GM18520 (cell line): ENCODE measurements around the gene CDKN2A.
"Not testable (repeated sequence)": the region's sequence is repeated elsewhere in the genome, so short reads cannot be mapped to it uniquely, and the experiment has no call there.

ENCODE experiments used
- ATAC-seq: cut with Tn5 transposase; IDR thresholded peaks from one replicate; pipeline ENCODE4 v1.9.1; 2021; ENCODE audit not compliant: unreplicated experiment

Gene CDKN2A

DNA sequence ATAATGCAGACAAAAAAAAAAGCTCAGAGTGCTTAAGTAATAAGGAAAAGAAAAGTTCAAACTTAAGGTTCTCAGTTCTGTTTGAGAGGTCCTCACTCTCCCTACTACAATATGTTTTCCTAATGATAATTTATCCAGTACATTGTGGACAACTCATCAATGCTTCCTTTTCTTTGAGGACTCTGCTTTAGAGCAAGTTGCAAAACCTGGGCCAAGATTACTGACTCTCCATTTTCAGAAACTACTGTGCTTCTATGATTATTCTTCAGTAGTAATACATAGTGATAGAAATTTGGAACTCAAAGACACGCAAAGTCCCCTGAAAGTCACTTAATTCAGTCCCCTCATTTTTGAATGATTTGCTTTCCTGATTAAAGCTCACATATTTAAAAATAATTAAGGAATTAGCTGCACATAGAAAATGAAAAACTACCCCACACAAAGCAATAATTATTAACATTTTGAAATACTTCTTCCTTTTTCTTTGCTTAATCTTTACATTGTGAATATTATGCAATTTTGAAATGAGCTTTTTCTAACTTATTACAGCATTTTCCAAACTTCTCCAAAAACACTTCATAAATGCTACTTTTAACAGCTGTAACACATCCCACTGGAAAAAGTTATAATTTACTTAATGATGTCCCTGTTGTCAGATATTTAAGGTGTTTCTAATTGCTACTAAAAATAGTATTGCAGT, 11.2 kb downstream of the CDKN2A start:
- no peak for ATAC-seq

DNA sequence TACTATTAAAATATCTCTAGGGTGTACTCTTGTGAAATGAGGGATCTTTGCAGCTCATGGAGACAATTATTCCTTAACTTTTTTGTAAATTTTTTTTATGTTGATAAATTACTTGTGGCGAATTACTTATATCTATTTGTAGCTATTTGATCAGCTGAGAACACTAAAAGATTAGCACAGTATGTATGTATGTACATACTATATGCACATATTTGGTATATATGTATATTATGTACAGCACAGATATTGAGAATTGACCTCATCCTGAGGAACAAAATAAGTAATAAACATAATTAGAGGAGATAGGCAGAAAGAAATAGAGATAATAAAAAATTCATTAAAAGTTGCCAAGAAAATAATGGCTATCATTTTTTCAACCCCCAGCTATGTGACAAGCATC, 11.8 kb downstream of the CDKN2A start:
- no peak for ATAC-seq

DNA sequence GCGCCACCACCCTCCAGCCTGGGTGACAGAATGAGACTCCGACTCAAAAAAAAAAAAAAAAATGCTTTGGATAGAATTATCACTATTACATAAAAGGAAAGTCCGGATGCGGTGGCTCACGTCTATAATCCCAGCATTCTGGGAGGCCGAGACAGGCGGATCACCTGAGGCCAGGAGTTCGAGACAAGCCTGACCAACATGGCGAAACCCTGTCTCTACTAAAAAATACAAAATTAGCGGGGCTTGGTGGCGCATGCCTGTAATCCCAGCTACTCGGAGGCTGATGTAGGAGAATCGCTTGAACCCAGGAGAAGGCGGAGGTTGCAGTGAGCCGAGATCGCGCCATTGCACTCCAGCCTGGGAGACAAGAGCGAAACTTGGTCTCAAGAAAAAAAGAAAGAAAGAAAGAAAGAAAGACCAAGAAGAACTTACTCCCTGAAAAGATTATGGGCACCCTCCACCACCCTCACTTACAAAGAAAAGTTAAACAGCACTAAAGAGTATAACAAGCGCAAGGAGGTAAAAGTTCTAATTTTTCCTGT, 17.8 kb downstream of the CDKN2A start:
- no peak for ATAC-seq

DNA sequence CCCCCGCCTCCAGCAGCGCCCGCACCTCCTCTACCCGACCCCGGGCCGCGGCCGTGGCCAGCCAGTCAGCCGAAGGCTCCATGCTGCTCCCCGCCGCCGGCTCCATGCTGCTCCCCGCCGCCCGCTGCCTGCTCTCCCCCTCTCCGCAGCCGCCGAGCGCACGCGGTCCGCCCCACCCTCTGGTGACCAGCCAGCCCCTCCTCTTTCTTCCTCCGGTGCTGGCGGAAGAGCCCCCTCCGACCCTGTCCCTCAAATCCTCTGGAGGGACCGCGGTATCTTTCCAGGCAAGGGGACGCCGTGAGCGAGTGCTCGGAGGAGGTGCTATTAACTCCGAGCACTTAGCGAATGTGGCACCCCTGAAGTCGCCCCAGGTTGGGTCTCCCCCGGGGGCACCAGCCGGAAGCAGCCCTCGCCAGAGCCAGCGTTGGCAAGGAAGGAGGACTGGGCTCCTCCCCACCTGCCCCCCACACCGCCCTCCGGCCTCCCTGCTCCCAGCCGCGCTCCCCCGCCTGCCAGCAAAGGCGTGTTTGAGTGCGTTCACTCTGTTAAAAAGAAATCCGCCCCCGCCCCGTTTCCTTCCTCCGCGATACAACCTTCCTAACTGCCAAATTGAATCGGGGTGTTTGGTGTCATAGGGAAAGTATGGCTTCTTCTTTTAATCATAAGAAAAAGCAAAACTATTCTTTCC, 19.3 kb downstream of the CDKN2A start:
- peak; percentile 44 for ATAC-seq

DNA sequence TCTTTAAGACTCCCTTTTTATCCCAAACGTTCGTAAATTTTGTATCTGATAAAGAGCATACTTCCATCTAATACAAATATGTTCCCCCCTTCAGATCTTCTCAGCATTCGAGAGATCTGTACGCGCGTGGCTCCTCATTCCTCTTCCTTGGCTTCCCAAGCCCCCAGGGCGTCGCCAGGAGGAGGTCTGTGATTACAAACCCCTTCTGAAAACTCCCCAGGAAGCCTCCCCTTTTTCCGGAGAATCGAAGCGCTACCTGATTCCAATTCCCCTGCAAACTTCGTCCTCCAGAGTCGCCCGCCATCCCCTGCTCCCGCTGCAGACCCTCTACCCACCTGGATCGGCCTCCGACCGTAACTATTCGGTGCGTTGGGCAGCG, 19.9 kb downstream of the CDKN2A start:
- no peak for ATAC-seq

DNA sequence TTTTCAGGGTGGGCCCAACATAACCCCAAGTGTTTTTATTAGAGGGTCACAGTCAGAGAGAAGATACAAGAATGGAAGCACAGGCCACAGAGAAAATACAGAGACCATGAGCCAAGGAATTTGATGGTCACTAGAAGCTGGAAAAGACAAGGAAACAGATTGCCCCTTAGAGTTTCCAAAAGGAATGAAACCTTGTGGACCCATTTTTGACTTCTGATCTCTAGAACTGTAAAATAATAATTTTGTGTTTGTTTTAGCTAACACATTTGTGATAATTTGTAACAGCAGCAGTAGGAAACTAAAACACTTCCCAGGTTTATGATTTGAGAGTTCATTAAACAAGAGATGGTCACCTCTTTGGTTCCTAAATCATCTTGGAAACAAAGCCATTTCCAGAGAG, 21.8 kb downstream of the CDKN2A start:
- no peak for ATAC-seq

DNA sequence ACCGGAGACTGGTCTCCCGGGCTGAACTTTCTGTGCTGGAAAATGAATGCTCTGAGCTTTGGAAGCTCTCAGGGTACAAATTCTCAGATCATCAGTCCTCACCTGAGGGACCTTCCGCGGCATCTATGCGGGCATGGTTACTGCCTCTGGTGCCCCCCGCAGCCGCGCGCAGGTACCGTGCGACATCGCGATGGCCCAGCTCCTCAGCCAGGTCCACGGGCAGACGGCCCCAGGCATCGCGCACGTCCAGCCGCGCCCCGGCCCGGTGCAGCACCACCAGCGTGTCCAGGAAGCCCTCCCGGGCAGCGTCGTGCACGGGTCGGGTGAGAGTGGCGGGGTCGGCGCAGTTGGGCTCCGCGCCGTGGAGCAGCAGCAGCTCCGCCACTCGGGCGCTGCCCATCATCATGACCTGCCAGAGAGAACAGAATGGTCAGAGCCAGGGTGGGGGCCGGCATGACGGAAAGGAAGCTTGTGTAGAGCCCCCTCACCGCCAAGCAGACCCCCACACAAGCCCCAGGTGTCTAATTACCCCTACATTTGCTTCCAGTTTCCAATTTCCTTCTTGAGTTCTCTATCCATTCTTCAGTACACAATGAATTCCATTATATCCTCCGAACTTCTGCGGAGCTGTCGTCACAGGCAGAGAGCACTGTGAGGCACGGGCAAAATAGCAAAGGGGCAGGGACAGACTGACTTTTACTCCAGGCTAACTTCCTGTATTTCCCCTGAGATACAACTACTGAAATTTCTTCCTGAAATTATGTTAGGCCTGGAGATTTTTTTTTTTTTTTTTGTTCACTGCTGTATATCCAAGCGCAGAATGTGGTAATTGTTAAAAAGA, 23.2 kb downstream of the CDKN2A start:
- no peak for ATAC-seq

DNA sequence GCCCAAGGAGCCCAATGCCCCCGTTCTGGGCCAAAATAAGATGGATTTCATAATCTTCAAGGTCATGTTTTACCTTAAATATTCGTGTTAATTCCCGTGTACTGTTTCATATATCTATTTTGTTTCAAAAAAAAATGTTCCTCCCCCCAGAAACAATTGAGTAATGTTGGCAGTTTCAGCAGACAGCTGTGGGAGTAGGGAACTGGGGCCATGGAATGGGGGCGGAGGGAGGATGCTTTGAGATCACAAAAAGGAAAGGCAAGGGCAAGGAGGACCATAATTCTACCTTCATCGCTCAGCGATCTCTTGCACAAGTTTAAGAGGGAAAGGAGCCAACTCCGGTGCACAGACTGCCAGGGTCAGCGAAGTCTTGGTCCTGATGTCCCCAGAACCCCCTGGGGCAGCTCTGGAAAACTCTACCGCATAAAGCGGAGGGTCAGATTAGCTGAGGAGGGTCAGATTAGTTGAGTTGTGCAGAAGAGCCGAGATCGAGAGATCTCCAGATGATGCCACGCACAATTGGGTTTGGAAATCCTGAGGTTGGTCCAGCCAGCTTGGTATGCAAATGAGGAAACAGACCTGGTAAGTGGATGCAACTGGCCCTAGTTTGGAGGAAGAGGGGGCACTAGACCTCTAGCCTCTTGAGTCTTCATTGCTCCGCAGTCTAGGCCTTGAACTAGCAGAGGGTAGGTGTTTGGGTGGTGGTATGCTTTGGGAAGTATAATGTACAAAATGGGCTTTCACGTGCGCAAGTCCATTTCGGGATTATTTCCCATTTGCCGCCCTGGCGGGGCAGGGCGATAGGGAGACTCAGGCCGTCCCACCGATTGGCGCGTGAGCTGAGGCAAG, 24.0 kb downstream of the CDKN2A start:
- ATAC-seq, result no peak

DNA sequence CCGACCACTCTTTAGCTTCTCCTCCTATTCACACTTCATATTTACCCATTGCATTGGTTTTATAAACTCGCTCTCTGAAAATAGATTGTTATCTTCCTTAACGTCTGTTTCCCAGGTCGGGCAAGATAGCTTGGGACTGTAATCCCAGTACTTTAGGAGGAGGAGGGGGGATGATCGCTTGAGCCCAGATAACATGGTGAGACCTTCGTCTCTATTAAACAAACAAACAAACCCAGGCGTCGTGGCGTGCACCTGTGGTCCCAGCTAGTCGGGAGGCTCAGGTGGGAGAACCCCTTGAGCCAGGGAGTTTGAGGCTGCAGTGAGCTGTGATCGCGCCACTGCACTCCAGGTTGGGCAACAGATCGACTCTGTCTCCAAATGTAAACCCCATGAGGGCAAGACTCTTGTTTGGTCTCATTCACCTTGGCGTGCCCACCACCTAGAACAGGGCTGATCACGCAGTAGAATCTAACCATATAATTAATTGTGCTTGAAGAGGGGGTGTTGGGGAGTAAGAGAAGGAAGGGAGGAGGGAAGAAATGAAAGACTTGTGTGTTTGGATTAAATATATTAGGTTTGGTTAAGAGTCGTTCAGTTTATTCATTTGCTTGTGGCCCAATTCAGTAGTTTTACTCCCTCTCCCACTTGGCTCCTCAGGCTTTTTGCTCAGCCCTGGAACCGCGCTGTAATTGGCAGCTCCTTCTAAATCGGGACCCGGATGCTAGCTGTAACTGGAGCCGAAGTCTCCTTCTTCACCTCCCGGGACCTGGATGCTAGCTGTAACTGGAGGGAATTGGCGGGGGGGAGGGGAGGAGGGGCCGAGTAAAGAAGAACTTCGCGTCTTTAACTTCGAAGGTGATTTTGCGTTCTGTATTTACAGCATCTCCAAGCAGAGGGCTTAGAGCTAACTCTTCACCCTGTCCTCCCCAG, 24.9 kb downstream of the CDKN2A start:
- ATAC-seq, result no peak

DNA sequence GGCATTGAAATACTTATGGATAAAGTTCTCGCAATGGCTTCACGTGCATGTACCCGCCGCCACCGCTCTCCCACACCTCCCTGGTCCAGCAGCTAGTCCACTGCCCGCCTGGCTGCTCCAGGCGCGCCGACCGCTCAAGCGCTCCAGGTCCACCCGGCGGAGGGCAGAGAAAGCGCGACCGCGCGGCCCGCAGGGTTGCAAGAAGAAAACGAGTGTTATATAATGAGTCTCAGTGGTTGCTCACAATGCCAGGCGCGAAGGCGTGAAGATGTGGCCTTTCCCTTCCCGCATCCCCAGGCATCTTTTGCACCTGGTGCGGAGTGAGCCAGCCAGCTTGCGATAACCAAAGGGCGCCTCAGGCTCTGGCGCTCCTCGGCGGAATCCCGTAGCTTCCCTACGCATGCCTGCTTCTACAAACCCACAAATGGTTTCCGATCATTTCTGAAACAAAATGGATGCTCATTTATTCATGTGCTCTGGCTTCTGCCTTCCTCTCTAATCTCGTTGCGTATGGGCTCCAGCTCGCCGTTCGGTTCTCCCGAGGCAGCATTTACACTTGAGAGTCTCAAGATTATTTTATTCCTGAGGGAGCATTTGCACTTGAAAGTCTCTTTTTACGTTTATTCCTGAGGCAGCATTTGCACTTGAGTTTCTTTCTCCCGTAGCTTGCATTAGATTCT, 25.7 kb downstream of the CDKN2A start:
- ATAC-seq, result no peak

DNA sequence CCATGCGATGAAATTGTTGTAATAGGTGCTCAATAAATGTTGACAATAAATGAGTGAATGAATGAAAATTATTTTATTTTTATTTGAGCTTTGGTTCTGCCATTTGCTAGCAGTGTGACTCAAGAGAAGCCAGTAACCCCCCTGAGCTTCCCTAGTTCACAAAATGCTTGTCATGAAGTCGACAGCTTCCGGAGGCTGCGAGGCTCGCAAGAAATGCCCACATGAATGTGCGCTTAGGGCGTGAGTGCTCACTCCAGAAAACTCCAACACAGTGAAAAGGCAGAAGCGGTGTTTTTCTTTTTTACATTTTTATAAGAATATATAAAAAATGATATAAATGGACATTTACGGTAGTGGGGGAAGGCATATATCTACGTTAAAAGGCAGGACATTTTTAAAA, 26.5 kb downstream of the CDKN2A start:
- no peak for ATAC-seq

DNA sequence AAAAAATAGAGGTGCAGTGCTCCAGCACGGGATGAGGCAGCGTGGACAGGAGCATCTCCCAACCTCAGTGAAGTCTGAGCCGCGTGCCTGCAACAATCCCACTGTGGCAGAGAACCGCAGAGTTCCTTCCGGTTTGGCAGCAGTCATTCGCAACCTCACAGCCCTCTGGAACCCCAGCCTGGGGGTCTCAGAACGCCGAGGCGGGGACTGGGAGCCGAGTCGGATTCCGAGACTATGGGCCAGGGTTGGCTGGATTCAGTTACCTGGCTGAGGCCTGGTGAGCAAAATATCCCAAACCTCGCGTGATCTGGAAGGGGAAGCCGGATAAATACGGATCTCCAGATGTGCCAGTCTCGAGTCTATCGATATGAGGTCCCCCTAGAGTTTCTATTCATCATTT, 27.0 kb downstream of the CDKN2A start:
- ATAC-seq, result no peak

DNA sequence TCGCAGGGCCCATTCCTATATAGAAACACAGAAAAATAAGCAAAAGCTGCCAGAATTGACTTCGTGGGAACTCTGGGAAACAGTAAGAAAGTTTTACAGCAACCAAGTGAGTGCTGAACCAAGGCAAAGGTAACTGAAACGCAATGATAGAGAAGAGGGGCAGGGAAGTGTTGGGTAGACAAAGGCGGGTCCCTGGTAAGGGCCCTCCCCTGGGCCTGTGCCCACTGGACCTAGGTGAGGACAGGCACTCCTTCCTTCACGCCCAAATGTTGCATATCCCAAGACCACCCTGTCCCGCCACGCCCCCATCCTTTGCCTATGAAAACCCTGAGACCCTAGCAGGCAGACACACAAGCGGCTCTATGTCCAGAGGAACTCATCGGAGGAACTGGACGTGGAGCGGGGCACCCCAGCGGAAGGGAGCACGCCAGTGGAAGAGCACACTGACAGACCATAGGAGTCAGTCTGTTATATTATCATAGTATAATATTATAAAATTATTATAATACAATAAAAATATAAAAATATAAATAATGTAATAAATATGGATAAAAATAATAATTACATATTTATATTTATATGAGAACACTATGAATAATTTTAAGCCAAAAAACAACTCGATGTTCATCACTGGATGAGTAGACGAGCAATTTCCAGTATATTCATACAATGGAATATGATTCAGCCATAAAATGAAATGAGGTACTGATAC, 27.9 kb downstream of the CDKN2A start:
- no peak for ATAC-seq

DNA sequence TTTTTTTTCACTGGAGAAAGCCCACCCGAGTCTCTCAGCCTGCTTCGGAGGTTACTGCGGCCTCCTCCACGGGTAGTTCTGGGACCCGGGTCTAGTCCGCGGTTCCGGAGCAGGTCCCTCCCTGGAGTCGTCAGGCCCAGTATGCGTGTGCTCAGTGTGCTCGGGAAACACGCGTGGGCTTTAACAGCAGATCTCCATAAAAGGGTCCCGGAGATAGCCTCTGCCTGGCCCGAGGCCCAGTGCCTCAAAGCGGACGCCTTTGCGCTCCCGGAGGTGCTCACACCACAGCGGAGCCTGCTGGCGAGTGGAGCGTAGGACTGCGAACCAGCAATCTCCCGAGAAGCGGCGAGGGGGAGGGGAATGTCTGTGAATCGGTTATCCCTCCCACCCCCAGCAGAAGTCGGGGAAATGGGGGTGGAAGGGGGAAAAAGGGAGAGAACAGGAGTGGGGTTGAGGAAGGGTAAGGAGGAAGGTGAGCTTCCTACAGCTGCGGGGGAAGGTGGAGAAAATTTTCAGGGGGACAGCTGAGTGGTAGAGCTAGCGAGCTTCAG, 28.7 kb downstream of the CDKN2A start:
- peak; percentile 81 for ATAC-seq

DNA sequence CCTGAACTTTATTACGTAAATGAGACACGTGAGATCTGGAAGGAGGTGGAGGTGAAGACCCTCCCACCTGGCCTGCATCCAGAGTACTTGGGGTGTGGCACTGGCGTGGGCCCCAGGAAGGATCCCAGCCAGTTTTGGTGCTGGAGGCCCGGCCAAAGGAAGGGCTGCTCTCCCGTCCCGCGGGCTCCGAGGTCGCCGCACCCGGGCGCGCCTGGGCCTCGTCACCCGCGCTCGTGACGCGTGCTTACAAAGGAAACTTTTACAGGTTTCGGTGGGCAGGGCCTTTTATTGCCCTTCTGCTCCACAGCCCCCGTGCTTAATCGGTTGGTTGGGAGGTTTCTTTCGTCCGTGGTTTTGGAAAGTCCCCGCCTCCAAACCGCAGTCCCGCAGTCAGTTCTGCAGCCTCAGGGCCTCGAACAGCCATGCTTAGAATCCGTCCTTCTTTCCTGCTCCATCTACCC, 29.2 kb downstream of the CDKN2A start:
- ATAC-seq, result peak; percentile 46

DNA sequence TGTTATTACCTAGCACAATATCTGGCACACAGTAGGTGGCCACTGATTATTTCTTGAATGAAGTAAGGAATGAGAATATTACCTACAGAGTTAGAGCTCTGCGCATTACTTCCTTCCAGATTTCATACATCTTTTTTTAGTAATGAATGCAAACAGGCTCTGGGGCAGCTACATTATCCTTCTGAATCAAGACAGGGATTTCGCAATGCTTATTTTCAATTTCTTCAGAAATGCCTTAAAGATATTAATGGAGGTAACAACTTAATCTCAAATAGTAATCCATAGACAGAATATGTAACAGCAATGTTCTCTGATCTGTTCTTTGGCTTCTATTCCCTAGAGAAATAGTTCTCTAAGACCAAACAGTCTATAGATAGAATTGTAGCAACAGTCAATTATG, 32.6 kb downstream of the CDKN2A start:
- no peak for ATAC-seq

DNA sequence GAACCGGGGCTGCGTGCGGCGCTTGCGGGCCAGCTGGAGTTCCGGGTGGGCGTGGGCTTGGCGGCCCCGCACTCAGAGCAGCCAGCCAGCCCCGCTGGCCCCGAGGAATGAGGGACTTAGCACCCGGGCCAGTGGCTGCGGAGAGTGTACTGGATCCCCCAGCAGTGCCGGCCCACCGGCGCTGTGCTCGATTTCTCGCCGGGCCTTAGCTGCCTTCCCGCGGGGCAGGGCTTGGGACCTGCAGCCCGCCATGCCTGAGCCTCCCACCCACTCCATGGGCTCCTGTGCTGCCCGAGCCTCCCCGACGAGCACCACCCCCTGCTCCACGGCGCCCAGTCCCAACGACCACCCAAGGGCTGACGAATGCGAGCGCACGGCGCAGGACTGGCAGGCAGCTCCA, 34.9 kb downstream of the CDKN2A start:
- not testable (repeated sequence) for ATAC-seq

DNA sequence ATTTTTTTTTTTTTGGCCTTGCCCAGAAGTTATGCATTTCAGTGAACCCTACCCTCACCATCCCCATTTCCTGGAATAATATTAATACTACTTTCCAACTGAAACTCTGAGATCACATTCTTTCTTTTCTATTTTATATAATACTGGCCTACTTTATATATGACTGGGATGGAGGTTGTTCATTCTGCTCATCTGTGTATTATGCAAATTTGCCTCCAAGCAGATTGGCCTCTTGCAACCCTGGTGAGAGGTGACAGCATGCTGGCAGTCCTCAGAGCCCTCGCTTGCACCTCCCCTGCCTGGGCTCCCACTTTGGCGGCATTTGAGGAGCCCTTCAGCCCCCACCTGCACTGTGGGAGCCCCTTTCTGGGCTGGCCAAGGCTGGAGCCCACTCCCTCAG, 35.4 kb downstream of the CDKN2A start:
- no peak for ATAC-seq
